Measurements from ENCODE around the gene DDX42.
"Not testable (repeated sequence)": the region's sequence is repeated elsewhere in the genome, so short reads cannot be mapped to it uniquely, and the experiment has no call there.

The DDX42 gene

DNA sequence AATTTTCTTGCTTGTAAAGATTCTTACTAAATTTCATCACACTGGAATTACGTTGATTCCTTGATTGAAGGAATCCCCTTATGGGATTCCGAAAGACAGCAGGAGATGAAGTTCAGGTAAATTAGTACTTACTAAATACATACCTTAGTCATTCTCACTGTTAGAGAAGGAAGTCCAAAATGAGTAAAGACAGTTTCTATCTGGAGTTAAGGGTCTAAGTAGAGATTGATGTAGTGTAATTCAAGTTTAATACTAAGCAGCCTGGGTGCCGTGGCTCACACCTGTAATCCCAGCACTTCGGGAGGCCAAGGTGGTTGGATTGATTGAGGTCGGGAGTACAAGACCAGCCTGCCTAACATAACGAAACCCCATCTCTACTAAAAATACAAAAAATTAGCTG lies 9.6 kb downstream of the DDX42 start:
- DNase-seq = no peak

GRCh38 chr17:63785556-63785955 lies 11.6 kb downstream of the DDX42 start:
- no peak for DNase-seq

GRCh38 chr17:63786117-63786516 lies 12.1 kb downstream of the DDX42 start:
- DNase-seq = no peak

DNA sequence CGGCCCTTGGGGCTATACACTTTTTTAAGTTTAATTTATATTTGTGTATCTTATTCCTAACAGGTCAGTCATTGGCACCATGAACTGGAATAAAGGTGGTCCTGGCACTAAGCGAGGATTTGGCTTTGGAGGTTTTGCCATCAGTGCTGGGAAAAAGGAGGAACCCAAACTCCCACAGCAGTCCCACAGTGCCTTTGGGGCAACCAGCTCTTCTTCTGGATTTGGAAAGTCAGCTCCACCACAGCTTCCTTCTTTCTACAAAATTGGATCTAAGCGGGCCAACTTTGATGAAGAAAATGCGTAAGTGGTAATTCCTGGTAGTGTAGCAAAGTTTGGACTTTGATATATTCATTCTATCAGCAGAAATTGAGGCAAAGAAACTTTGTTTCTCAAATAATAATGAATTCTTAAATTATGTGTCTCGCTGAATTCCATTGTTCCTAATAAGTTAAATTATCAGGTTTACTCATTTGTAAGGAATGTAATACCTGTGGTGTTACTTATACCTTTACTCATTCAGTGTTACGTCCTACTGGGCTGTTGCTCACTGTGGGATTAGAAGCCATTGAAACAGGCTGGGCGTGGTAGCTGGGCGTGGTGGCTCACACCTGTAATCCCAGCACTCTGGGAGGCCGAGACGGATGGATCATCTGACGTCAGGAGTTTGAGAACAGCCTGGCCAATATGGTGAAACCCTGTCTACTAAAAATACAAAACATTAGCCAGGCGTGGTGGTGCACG lies 13.2 kb downstream of the DDX42 start:
- no peak for DNase-seq

DNA sequence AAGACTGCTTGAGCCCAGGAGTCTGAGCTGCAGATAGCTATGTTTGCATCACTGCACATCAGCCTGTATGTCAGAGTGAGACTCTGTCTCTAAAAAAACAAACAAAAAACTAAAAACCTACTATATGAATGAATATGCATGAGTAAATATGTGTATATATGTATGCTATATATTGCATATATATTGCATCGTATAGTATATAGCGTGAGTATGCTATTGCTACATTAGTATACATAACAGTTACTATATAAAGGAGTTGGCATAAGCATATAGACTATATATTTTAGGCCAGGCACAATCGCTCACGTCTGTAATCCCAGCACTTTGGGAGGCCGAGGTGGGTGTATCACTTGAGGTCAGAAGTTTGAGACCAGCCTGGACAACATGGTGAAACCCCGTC lies 16.1 kb downstream of the DDX42 start:
- no peak for DNase-seq

DNA sequence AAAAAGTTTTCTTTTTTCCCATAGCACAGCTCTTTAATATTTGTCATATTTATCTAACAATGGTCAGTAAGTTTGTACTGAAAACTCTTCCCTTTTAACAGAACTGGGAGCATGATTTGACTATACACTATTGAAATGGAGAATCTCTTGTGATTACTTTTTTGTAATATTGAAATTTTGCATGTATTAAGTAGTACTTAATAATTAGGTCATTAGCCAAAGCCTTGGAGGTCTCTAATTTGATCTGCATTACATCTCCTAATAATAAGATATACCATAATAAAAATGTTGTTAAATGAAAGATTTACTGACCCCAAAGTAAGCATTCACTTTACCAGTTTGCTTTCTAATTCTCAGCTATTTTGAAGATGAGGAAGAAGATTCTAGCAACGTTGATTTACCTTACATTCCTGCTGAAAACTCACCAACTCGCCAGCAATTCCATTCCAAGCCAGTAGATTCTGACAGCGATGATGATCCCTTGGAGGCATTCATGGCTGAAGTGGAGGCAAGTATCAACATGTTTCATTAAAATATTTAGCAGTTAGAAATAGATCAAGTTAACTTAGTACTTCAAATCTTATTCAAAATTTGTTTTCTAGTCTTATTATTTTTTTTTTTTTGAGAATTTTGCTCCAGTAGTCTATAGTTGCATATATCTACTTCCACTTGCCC lies 18.2 kb downstream of the DDX42 start:
- DNase-seq = no peak

GRCh38 chr17:63796375-63796774 lies 22.4 kb downstream of the DDX42 start:
- DNase-seq = not testable (repeated sequence)

- DNase-seq = no peak
Observed at GRCh38 chr17:63798572-63799106, 24.7 kb downstream of the DDX42 start.

DNA sequence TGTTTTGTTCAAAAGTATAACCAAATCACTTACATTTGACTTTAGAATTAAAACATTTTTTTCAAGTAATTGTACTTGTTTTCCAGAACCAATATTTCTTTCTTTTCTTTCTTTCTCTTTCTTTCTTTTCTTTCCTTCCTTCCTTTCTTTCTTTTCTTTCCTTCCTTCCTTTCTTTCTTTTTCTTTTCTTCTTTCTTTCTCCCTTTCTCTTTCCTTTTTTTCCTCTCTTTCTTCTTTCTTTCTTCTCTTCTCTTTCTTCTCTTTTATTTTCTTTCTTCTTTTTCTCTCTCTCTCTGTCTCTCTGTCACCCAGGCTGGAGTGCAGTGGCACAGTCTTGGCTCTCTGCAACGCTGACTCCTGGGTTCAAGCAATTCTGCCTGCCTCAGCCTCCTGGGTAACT lies 26.8 kb downstream of the DDX42 start:
- DNase-seq = no peak

DNA sequence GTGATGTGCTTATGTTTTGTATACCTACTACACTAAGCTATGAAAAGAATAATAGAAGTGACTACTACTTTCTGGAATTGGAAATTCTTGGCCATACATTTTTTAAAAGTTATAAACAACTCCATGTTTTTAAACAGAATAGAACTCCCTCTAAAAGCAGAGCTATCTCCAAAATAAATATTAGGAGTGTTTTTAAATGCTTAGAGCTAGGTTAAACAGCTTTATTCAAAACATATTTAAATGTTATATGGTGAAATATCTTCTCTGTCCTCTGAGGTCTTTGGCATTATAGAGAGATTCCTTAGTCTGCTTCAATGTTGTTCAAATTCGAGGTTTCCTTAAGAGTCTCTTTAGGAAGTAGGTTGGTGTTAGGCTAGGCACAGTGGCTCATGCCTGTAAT lies 30.4 kb downstream of the DDX42 start:
- DNase-seq = no peak

DNA sequence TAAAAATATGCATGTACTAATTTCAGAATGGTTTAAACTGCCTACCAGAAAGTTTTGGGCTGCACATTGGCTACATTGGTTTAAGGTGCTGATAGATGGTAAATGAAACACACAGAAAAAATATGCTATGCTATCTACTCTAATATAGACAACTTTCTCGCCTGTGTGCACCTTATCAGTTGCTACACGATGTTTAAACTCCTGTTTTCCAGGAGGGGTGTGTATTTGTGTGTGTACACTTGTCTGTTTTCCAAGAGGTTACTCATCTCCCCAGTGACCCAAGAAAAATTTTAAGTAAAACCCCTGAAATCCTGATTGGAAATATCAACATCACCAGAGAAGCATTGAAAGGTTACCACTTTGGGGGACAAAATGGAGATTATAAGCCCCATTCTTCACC lies 31.6 kb downstream of the DDX42 start:
- no peak for DNase-seq

DNA sequence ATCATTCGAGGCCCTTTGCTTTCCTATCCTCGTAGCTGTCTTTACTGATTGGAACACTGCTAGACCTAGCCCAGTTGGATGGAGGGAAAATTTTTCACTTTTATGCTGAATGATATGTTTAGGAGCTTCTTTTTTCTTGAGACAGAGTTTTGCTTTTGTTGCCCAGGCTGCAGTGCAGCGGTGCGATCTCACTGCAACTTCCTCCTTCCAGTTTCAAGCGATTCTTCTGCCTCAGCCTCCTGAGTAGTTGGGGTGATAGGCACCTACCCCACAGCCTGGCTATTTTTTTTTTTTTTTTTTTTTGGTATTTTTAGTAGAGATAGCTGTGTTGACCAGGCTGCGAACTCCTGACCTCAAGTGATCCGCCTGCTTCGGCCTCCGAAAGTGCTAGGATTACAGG lies 36.0 kb downstream of the DDX42 start:
- DNase-seq = no peak

GRCh38 chr17:63816123-63816522 lies 42.2 kb downstream of the DDX42 start:
- no peak for DNase-seq

GRCh38 chr17:63816669-63817068 lies 42.7 kb downstream of the DDX42 start:
- DNase-seq = no peak

GRCh38 chr17:63817736-63818385 lies 43.9 kb downstream of the DDX42 start:
- DNase-seq = no peak

GRCh38 chr17:63819131-63819530 lies 45.2 kb downstream of the DDX42 start:
- no peak for DNase-seq

GRCh38 chr17:63819585-63820537 lies 45.9 kb downstream of the DDX42 start:
- DNase-seq = no peak

DNA sequence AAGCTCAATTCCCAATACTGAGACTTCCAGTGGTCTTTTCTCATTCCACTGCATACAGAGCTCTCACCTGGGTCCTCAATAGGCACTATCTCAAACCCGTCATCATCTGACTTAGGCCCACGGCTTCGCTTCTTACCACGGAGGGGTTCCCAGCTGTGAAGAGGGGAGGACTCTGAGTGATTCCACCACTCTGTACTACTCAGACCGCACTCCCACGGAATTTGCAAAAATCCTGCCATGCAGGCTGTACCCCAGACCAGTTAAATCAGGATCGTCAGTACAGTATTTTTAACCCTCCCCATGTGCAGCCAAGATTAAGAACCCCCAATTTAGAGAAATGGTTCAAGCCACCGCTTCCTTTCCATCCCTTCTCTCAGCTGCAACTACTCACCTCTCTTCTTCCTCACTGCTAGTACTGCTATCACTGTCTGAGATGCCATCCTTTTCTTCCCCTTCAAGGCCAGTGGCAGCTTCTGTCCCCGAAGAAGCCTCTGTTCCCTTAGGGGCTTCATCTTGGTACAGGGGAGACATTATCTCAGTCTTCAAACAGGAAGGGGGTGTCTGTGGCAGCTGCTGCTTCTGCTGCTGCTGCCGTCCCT lies 47.1 kb downstream of the DDX42 start:
- DNase-seq = no peak

DNA sequence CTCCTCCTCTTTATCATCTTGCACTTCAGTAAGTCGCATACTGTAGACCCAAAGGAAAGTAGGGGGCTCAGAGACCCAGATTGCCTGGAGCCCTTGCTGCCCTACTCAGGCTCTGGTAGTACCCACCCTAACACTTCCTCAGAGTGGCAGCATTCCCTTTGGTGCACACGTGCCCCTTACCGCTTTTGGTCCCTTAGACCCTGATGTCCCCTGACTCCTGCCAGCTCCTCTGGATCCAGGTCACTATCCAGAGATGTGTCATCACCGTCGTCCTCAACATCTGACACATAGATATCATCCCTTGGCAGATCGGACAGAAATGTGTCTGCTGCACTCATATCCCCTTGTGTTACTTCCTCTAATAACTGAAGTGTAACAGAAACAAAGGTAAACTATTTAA lies 47.8 kb downstream of the DDX42 start:
- DNase-seq = no peak

DNA sequence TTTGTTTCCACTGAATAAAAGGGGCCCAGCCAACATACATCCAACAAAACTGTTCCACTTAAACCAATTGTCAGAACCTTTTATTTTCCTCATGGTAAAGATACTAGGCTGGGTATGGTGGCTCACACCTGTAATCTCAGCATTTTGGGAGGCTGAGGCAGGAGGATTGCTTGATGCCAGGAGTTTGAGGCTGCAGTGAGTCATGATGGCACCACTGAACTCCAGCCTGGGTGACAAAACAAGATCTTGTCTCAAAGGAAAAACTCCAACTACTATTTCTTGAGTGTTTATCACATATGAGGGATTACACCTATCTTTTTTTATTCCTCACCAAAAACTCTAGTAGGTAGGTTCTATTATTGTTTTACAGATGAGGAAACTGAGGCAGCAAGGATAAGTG lies 48.6 kb downstream of the DDX42 start:
- no peak for DNase-seq

GRCh38 chr17:63823659-63824331 lies 49.8 kb downstream of the DDX42 start:
- DNase-seq = no peak

DNA sequence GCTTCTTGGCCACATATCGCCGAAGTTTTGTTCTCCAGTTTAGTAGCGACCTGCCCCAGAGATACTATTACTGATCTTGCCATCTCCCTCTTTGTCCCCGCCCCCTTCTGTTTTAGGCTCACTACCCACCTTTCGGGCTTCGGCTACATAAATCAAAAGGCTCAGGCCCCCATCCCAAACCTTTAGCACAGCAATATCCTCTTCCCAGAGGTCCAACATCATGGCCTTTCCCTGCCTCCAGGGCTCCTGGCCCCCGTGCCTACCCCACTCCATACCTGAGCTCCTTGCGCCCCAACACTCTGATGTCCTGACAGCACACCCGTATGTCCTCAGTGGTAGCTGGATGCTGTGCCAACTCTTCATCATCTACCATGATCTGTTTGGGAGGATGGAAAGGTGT lies 50.4 kb downstream of the DDX42 start:
- DNase-seq = no peak

All from amniotic stem cell (primary cell).